ENCODE measurements around the gene EMC6. TPM values are rescaled to one million over a fixed set of nuclear protein-coding genes. Genes with fewer than 3 reads are reported as not detected.

Gene EMC6
- total RNA-seq, 1 experiment from 2014 or later, result 36.8 TPM

- no peak for DNase-seq
- TF ChIP-seq CTCF (IDR thresholded peaks at IDR 0.05; ENCODE audit: insufficient read depth in 1 of 2, low read depth in 1 of 2, low read length in 1 of 2, severe bottlenecking in 1 of 2, unreplicated experiment in 1 of 2), result no peak
- no peaks in the 10 kb centered on the region for H3K9me3 ChIP-seq
- H3K4me3 Mint-ChIP-seq (ENCODE audit: unreplicated experiment), result peak within 1 kb of the TSS; percentile 66
- H3K36me3 Mint-ChIP-seq (ENCODE audit: insufficient read depth, unreplicated experiment), result no peaks in the 10 kb centered on the region
- H3K4me1 ChIP-seq, result no peaks in the 10 kb centered on the region
- CTCF ChIA-PET, result no interaction called here
- no peaks in the 10 kb centered on the region for H3K9me3 Mint-ChIP-seq (ENCODE audit: unreplicated experiment)
- POLR2A ChIA-PET, result interaction anchor here (0.5 kb wide), 1 partner anchor 48 kb away, joined by 10 read pairs; no protein-coding TSS in a partner anchor
- no peaks in the 10 kb centered on the region for H3K27me3 Mint-ChIP-seq (ENCODE audit: insufficient read depth, unreplicated experiment)
- H3K27ac Mint-ChIP-seq (ENCODE audit: unreplicated experiment), result no peak within 1 kb of the TSS
- no TSS peak for BruUV-seq (replicated peaks)
- no peaks in the 10 kb centered on the region for H3K36me3 ChIP-seq (ENCODE audit: control insufficient read depth, insufficient read depth, low read length)
- intact Hi-C loops (cut with micrococcal nuclease; ENCODE audit: unreplicated experiment), result no loop called here
- H3K27me3 ChIP-seq (replicated peaks; ENCODE audit: control insufficient read depth, insufficient read depth, low read length), result no peaks in the 10 kb centered on the region
- peak within 1 kb of the TSS; percentile 38 for H3K4me3 ChIP-seq (ENCODE audit: low read depth, low read length)
- H3K4me1 Mint-ChIP-seq (ENCODE audit: low read depth, unreplicated experiment), result no peaks in the 10 kb centered on the region
Observed at GRCh38 chr17:3695723-3696411, 27.3 kb downstream of the EMC6 start, which contains the start of gene P2RX5. P2RX5 (minus strand) TSS chr17:3696155; CDS start chr17:3696005, 150 bp downstream.

- no peaks in the 10 kb centered on the region for H3K4me1 Mint-ChIP-seq (ENCODE audit: low read depth, unreplicated experiment)
- no peaks in the 10 kb centered on the region for H3K4me1 ChIP-seq
Observed at GRCh38 chr17:3697103-3697476, 28.5 kb downstream of the EMC6 start.

GRCh38 chr17:3698139-3698538 is 29.5 kb downstream of the EMC6 start:
- Mint-ChIP-seq H3K9me3 (ENCODE audit: unreplicated experiment) (no peaks in the 10 kb centered on the region), H3K36me3 (ENCODE audit: insufficient read depth, unreplicated experiment) (no peaks in the 10 kb centered on the region), H3K4me3 (ENCODE audit: unreplicated experiment) (no peak overlapping the region), H3K27ac (ENCODE audit: unreplicated experiment) (no peak overlapping the region), H3K4me1 (ENCODE audit: low read depth, unreplicated experiment) (no peaks in the 10 kb centered on the region), H3K27me3 (ENCODE audit: insufficient read depth, unreplicated experiment) (no peaks in the 10 kb centered on the region)
- TF ChIP-seq CTCF (IDR thresholded peaks at IDR 0.05; ENCODE audit: insufficient read depth in 1 of 2, low read depth in 1 of 2, low read length in 1 of 2, severe bottlenecking in 1 of 2, unreplicated experiment in 1 of 2), result no peak
- Histone ChIP-seq H3K9me3 (no peaks in the 10 kb centered on the region), H3K27me3 (replicated peaks; ENCODE audit: control insufficient read depth, insufficient read depth, low read length) (no peaks in the 10 kb centered on the region), H3K36me3 (ENCODE audit: control insufficient read depth, insufficient read depth, low read length) (no peaks in the 10 kb centered on the region), H3K4me1 (no peaks in the 10 kb centered on the region), H3K4me3 (ENCODE audit: low read depth, low read length) (no peak overlapping the region)
- no TSS peak for BruUV-seq (replicated peaks)
- intact Hi-C loops (cut with micrococcal nuclease; ENCODE audit: unreplicated experiment), result no loop called here
- ChIA-PET POLR2A (no interaction called here), CTCF (no interaction called here)
- DNase-seq, result no peak

More at GRCh38 chr17:3697103-3697476, 28.5 kb downstream of the EMC6 start:
- Mint-ChIP-seq H3K27ac (ENCODE audit: unreplicated experiment) (no peak overlapping the region), H3K36me3 (ENCODE audit: insufficient read depth, unreplicated experiment) (no peaks in the 10 kb centered on the region), H3K9me3 (ENCODE audit: unreplicated experiment) (no peaks in the 10 kb centered on the region), H3K4me3 (ENCODE audit: unreplicated experiment) (no peak overlapping the region), H3K27me3 (ENCODE audit: insufficient read depth, unreplicated experiment) (no peaks in the 10 kb centered on the region)
- intact Hi-C loops (cut with micrococcal nuclease; ENCODE audit: unreplicated experiment), result no loop called here
- H3K36me3 ChIP-seq (ENCODE audit: control insufficient read depth, insufficient read depth, low read length), result no peaks in the 10 kb centered on the region
- ChIA-PET CTCF (no interaction called here), POLR2A (no interaction called here)
- H3K9me3 ChIP-seq, result no peaks in the 10 kb centered on the region
- no peak overlapping the region for H3K4me3 ChIP-seq (ENCODE audit: low read depth, low read length)
- no peak for TF ChIP-seq CTCF (IDR thresholded peaks at IDR 0.05; ENCODE audit: insufficient read depth in 1 of 2, low read depth in 1 of 2, low read length in 1 of 2, severe bottlenecking in 1 of 2, unreplicated experiment in 1 of 2)
- DNase-seq, result no peak
- no TSS peak for BruUV-seq (replicated peaks)
- no peaks in the 10 kb centered on the region for H3K27me3 ChIP-seq (replicated peaks; ENCODE audit: control insufficient read depth, insufficient read depth, low read length)

All from Caco-2 (cell line).